ENCODE measurements around the gene KCNMA1.

The KCNMA1 gene

DNA sequence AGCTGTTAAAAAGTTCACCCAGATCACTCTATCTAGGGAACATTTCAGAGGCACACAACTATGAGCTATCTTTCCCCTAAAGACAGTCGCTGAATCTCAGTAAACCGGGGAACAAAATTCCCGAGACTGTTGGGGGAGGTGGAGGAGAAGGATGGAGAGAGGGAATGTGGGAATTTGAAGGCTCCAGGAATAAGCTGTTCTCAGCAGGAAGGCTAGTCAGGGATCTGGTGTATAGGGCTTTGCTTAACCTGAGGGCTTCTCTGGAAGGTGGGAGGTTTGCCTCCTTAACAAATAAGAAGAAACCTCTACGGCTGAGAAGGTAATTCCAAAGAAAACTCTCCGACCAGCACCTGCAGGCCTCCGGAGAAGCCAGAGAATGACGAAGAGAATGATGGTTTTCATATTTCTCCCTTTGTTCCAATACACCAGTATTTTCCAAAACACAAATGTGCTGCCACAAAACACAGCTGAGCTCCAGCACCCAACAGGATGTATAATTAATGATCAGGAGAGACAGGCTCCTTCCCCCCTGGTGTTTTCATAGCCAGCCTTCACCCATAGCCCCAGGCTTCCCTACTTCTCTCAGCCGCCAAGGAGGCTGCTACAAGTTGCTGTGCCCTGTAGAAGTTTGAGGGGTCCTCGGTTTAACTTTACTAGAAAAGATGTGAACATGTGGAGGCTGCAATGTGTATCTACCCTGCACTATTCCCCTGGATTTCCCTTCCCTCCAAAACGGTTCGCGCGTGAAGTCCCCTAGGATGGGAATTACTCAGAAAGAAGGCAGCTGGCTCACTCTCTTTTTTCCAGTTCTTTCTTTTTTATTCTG lies 2.0 kb downstream of the KCNMA1 start:
- FAIRE-seq (no peak), DNase-seq (ENCODE audit: insufficient read length, low spot score) (no peak)

DNA sequence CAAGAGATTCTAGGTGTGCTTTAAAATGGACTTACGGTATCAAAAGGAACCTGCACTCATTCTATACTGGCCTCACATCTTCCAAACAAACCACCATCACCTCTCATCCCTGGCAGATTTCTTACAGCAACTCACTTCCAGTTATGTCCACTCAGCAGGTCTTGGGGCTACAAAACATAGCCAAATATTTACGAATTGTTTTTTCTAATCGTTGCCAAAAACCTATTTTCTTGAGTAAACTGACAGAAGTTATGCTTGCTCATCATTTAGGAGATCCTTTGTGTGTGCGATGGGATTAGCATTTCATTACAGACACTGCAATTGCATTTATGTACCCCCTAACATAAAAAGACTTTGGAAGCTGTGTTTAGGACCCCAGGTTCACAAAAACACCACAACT lies 2.7 kb downstream of the KCNMA1 start:
- no peak for DNase-seq (ENCODE audit: insufficient read length, low spot score)
- FAIRE-seq: no peak

DNA sequence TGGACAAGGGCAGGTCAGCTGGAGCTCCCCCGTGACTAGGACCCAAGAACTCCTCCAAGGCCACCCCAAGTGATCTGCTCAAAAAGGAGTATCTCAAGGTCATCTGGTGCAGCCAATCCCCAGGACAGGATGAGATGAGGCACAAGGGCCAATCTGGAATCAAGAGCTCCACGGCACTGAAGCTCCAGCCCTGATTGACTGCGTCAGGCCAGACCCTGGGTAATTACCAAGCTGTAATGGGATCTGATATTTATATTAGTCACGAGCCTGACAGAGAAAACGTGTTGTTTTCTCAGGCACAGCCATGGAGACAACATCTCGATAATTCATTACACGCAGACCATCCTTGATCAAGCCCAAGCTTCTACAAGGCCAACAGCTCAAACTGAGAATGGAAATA lies 4.2 kb downstream of the KCNMA1 start:
- FAIRE-seq: no peak

DNA sequence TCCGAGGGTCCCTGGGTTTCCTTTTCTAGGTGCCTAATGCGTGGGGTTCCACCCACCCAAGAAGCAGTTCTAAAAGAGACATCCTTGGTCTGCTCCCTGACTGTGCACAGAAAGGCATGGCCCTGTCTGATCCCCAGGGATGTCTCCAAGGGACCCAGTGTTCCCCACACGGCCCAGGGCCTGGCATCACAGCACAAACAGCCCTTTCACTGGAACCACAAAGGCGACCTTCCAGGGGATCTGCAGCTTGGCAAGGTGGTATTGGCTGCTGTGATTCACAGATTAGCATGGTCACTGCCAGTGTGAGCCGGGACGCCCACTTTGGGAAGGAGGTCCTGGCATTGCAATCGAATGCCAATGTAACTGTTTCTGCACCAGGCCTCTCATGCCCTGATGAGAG lies 6.4 kb downstream of the KCNMA1 start:
- DNase-seq (ENCODE audit: insufficient read length, low spot score) (no peak), FAIRE-seq (no peak)

More for the DNA sequence above, 4.2 kb downstream of the KCNMA1 start:
- DNase-seq (ENCODE audit: insufficient read length, low spot score): no peak

DNA sequence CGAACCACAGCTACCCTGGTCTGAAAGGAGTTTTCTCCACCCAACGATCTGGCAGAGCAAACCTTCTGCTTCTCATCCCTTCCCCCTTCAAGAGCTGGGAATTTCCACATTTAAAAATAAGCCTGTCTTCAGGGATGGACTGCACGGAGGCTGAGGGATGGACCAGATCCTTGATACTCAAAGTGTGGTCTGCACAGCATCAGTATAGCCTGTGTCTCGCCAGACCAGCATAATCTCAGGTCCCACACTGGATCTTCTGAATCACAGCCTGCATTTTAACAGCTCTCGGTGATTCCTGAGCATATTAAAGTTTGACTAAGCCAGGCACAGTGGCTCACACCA lies 7.1 kb downstream of the KCNMA1 start:
- no peak for FAIRE-seq
- DNase-seq (ENCODE audit: insufficient read length, low spot score): no peak

DNA sequence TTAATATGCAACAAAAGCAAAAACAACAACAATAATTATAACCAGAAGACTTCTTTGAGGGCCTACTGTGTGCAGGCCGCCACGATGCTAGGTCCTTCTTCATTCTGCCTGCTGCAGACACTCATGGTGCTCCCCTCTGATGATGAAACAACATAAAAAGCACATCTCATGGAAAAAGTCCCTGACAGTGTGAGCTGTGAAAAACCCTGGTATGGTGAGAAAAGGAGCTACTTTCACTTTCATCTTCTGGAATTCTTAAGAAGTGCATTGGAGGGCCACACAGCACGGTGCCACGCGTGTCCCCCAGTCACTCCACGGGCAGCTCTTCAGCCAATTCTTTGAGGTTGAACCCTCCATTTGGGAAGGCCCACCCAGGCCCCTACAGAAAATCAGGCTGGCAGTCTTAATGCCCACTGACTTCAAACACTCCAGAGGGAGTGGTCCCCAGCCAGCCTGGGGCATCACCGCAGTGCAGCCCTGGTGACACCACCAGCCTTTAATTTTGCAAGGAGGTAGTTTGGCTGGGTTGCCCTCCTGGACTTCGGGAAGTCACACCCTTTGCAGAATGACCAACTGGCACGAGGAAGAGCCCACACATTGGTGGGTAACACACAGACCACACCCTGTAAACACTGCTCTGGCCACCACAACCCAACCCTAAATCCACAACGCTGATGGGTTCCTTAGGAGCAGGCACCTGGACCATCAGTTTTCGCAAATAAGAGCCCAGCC lies 7.7 kb downstream of the KCNMA1 start:
- FAIRE-seq (no peak), DNase-seq (ENCODE audit: insufficient read length, low spot score) (no peak)

DNA sequence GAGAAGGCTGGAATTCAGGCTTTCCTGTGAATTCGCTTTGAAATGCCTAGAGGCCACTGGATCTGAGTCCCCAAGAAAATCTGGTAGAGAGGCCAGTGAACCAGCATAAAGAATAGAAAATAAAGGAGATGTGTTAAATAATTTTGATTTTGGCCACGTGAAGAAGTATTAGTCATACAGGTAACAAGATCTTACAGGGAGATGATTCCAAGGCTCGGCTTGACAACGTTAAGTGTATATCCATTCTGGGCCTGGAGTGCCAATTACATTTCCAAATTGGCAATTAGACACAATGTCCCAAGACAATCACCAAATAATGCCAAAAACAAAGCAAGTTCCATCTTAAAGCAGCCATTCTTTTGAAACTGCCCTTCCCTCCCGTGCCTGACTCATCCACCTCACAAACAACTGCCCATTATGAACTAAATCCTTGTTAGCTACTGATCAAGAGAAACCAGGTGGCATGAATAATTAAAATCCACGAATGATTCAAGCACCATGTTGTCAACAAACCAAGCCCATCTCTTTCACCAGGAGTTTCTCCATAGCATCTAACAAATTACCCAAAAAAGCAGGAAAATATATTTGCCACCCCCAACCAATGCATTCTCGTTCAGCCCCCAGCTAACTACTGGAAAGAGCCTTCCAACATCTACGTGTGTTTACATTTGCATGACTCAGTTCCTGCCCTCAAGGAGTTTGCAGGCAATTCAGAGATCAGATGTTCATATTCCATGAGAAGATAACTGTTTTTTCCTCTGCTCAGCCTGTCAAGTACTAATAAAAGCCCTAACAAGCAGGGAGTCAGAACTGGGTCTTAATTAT lies 8.5 kb downstream of the KCNMA1 start:
- no peak for FAIRE-seq
- DNase-seq (ENCODE audit: insufficient read length, low spot score): no peak

DNA sequence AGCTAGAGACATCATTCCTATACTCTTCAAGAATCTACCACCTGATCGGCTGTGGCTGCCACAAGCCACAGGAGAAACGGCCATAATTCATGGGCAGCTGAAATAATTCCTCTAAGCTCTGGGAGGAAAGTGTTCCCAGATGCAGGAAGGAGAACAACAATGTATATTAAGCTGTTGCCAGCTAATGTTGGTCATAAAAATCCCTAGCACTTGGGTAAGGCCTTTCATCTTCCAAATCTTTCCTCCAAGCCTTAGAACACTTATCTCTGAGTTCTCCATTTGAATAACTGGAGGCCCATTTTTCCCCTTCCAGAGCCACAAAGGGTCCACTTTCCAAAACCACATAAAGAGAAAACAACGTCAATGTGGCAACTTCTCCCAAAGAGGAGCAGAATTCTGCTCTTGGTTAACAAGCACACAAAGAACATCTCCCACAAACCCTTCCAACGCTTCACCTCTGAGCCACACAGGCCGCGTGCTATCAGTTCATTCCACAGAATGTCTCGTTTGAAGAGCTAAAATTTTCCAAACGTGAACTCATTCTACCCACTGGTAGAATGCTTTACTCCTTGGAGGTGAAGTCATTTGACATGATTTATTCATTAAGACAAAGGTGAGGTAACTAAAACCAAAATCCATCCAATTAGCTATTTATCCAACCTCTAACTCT lies 11.2 kb downstream of the KCNMA1 start:
- FAIRE-seq (no peak), DNase-seq (ENCODE audit: insufficient read length, low spot score) (no peak)

DNA sequence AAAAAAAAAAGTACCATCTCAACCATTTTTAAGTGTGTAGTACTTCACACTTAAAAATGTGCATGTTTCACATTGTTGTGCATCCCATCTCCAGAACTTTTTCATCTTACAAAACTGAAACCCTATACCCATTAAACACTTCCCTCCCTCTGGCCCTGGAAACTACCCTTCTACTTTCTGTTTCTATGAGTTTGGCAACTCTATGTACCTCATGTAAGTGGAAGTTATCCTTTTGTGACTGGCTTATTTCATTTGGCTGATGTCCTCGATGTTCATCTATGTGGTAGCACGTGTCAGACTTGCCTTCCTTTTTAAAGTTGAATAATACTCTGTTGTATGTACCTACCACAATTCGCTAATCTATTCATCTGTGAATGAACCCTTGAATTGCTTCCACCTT lies 12.2 kb downstream of the KCNMA1 start:
- DNase-seq (ENCODE audit: insufficient read length, low spot score): no peak

DNA sequence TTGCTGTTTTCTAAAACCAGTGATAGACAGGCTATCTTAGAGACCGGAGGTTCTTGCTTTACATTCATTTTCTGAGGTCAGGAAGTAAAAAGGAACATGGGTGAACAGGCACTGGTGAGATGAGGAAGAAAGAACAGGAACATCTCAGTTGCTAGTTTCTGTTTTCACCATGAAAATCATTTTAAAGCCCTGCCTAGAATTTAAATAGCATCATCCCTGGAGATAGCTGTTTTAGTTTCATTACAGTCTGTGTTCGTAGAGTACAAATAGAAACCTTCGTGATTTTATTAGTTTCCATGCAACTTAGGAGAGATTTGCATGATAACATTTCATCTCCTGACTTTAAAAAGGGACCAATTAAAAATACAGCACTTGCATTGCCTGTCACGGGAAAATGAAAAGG lies 14.7 kb downstream of the KCNMA1 start:
- FAIRE-seq (no peak), DNase-seq (ENCODE audit: insufficient read length, low spot score) (no peak)

More for the DNA sequence above, 12.2 kb downstream of the KCNMA1 start:
- no peak for FAIRE-seq

DNA sequence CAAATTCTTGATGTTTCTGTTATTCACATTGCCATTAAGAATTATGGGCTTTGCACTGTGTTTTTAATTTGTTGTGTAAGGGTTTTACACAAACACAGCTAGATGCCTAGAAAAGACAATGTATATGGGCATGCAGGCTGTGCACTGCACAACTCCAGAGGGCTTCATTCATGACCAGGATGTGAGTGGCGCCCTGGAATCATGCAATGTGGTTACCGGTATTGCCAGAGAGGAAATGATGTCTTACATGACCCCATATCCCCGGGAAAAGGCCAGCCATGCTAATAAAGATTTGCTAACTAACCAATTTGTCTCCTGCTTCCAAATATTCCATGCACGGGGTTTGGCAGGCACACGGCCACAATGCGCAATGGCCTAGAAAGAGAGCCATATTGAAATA lies 16.9 kb downstream of the KCNMA1 start:
- FAIRE-seq (no peak), DNase-seq (ENCODE audit: insufficient read length, low spot score) (no peak)

DNA sequence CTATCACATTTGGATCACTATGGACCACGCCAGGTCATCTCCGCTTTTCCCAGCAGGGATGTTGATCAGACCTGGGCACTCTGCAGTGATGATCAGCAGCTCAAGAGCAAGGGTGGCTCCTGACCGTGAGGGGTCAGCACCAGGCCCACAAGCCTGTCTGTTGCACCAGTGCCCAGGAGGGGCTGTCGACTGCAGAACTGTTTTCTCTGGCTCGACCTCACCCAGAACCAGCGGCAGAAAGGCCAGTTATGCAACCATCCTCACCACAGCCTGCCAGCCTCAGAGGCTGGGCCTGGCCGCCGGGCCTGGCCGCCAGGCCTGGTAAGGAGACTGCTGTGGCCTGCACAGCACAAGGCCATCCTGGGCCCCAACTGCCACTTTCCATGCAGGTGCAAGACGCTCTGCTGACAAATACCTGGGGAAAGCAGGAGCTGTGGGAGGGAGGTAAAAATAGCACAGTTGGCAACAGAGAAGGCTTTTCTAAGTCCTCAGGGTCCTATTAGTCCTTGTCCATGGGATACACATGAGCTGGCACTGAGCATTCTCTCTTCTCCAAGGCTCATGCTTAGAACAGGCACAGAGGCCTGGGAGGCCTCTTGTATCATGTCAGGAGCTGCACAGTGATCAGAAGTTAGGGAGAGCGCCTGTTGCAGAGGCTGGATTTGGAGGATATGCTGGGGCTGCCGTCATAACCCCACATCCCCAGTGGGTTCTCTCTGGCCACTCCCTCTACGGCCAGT lies 17.5 kb downstream of the KCNMA1 start:
- FAIRE-seq: no peak
- no peak for DNase-seq (ENCODE audit: insufficient read length, low spot score)

DNA sequence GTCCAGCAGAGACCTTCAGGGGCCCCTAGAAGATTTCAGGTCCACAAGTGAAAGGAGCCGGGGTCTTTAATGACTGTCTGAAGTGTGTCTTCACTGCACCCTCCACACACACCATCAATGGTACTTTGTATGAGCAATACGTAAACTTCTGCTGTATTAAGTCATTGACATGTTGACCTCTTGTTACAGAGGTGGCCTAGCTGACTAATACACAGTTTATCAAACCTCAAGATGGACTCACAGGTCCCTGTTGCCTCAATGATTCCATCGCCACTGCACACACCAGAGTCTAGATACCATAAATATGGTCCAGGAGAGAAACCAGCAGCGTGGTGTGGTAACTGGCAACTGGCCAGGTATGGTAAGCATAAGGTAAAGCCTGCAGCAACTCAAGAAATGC lies 19.5 kb downstream of the KCNMA1 start:
- DNase-seq (ENCODE audit: insufficient read length, low spot score) (no peak), FAIRE-seq (no peak)

DNA sequence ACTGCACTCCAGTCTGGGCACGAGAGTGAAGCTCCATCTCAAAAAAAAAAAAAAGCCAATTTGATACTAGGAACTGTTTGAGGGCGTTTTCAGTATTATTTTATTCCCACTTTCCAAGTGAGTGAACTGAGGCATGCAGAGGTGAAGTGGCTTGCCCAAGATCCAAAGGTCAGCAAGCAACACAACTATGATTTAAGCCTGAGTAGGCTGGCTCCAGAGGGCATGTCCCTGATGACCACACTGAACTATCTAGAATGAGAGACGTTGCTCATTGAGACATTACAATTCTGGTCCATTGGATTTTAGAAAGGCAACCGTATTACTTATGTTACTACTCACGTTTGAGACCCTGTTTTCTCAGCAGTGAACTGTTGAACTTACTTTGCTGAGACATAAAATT lies 20.8 kb downstream of the KCNMA1 start:
- FAIRE-seq (no peak), DNase-seq (ENCODE audit: insufficient read length, low spot score) (no peak)

DNA sequence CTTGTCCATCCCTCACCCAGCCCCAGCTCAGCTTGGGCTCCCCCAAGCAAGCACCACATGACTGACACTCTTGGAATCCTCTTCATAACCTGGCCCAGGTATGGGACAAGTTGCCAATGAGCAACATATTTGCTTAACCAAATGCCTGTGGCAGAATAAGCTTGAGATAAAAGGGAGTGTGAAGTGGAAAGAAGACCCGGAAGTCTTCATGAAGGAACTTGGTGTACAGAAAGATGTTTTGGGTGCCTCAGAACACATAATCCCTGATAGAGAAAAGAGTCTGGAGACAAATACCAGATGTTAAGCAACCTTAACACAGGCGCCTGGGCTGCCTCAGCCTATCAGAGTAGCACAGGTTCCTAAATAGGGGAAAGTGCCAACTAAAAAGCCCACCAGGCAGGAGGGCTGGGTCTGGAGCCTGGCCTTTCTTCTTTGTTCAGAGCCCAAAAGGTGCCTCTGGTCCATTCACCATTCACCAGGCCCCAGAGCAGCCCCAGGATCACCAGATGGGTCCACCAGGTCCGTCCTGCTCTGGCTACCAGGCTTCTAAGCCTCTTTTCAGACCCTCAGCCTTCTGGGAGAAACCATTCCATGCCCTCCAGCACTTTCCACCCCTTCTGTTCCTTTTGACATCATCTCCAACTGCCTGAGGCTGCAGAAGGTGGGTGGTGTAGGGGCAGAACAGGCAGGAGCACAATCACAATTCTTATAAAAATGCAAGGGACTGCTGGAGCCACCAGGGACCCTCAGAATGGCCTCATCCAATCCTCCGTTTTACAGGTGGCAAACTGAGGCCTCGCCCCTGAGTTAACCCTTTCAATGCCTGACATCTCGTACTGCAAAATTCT lies 22.6 kb downstream of the KCNMA1 start:
- no peak for FAIRE-seq
- DNase-seq (ENCODE audit: insufficient read length, low spot score): no peak

DNA sequence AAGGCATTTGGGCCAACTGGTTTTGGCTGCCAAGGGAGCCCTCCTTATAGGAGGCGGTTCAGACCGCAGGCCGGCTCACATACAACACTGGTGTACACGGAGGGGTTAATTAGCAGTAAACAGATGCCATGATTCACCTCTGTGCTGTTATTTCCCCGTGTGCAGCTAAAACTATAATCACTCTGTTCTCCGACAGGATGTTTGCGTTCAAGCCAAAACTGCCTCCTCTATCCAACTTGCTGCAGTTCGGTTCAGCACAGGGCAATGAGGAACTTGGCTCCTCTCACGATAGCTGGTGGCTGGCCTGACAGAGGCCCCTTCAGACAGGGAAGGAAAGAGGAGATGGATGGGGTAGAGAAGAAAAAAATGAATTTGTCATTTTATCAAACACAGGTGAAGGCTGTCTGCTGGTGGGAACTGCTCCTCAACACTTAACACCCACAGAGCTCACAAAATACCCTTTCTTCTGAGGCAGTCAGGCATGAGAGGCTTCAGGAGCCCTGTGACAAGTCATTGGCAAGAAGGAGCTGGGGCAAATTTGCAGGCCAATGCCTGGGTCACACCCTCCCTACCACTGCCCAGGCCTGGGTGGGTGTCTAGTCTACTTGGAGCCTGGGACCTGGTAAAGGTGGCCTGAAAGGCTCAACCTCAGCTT lies 24.0 kb downstream of the KCNMA1 start:
- DNase-seq (ENCODE audit: insufficient read length, low spot score) (no peak), FAIRE-seq (no peak)

DNA sequence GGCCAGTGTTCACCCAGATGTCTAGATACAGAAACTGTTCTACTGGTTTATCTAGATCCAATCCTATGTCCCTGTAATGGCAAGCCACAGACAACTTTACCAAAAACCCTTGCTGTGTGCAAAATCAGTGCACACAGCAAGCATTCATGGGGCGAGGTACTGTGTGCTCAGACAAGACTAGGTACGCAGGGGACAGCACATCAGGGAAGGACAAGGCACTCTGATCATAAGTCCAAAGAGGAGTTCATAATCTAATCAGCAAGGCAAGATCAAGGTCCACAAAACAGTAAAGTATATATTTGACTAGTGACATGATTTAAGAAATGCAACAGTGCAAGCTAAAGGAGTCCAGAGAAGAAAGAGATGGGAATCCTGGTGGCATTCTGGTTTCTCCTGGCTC lies 25.9 kb downstream of the KCNMA1 start:
- DNase-seq (ENCODE audit: insufficient read length, low spot score) (no peak), FAIRE-seq (no peak)

DNA sequence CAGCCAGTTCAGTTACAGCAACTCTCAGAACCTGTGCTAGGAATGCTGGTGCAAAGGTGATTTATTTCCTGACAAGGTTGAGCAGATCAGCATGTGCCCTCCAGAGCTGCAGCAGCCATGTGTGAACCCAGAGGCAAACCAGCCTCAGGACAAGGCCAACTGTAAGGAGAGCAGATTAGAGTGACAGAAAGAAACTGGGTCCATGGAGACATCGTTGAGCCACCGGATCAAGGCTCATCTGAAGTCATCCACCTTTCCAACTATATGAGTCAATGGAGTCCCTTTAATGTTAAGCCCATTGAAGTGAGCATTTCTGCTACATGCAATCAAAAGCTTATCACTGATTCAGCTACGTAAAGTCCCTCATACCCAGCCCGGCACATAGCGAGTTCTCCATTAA lies 26.4 kb downstream of the KCNMA1 start:
- no peak for FAIRE-seq
- no peak for DNase-seq (ENCODE audit: insufficient read length, low spot score)

DNA sequence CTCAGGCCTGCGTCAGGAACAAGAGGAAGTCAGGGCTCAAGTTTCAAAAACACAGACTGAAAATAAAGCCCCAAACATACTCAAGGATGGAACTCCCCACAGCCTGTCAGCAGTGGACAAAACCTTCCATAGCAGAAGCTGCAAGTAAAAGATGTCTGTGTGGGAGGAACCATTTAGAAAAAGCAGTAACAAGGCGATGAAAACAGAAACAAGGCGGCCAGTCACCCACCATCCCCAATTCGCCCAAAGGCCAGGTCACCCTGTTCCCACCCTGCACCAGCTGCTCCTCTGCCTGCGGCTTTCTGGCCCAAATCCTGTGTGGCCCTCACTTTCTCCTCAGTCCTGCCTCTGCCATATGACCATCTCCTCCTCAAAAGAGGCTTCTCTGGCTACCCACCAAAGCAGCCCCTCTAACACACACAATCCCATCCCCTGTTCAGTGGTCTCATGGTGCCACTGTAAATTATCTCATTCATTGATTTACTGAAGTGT lies 27.8 kb downstream of the KCNMA1 start:
- no peak for FAIRE-seq
- DNase-seq (ENCODE audit: insufficient read length, low spot score): no peak

All from GM19239 (cell line).